K562 (cell line): Measurements from ENCODE around the gene CDK5RAP3. TPM values are rescaled to one million over a fixed set of nuclear protein-coding genes. Genes with fewer than 3 reads are reported as not detected.

Experiments used
- ARID3B ChIP-seq: fragments of 250-450 bp; sonication (Bioruptor Pico); IDR thresholded peaks from 2 replicates; pipeline ENCODE4 v1.4.0; 2020; ENCODE audit warnings: borderline replicate concordance
- COPS2 ChIP-seq: fragments of 450-650 bp; conservative IDR thresholded peaks from 2 replicates; pipeline ENCODE4 v1.6.1; 2016; ENCODE audit warnings: mild to moderate bottlenecking, moderate library complexity
- CREB1 ChIP-seq, 2 experiments: sonication (generic) in 1 of 2; formaldehyde crosslinking in 1 of 2; IDR thresholded peaks; 2 replicates each; pipeline versions ENCODE4 v1.6.1 to v1.8.0; 2012 to 2022; ENCODE audit warnings: inconsistent platforms in 1 of 2, mild to moderate bottlenecking in 1 of 2, missing genetic modification reagents in 1 of 2, moderate library complexity in 1 of 2
- HDGF ChIP-seq: fragments of 450-650 bp; IDR thresholded peaks from 2 replicates; pipeline ENCODE4 v1.6.1; 2016
- HEY1 ChIP-seq: fragments of 250-450 bp; sonication (Bioruptor Pico); IDR thresholded peaks from 2 replicates; pipeline ENCODE4 v1.5.0; 2020; ENCODE audit warnings: mild to moderate bottlenecking, moderate library complexity, borderline replicate concordance
- HMG20A ChIP-seq: fragments of 450-650 bp; formaldehyde crosslinking; conservative IDR thresholded peaks from 2 replicates; pipeline ENCODE4 v1.4.0; 2020; ENCODE audit warnings: mild to moderate bottlenecking, mixed read lengths
- ILF3 ChIP-seq: fragments of 450-650 bp; IDR thresholded peaks from 2 replicates; pipeline ENCODE4 v1.6.1; 2018; ENCODE audit warnings: antibody characterized with exemption, mild to moderate bottlenecking, moderate library complexity, borderline replicate concordance
- KDM1A ChIP-seq, 2 experiments: fragments of 450-650 bp; IDR thresholded peaks; 2 replicates each; pipeline ENCODE4 v1.6.1; 2016; ENCODE audit warnings: mild to moderate bottlenecking in 2 of 2
- MGA ChIP-seq: fragments of 450-650 bp; IDR thresholded peaks from 2 replicates; pipeline ENCODE4 v1.6.1; 2016; ENCODE audit warnings: mild to moderate bottlenecking, moderate library complexity
- PCBP1 ChIP-seq: fragments of 200-400 bp; formaldehyde crosslinking; IDR thresholded peaks from 2 replicates; pipeline ENCODE4 v1.6.1; 2018; ENCODE audit warnings: mild to moderate bottlenecking, low read depth, low read length; ENCODE audit not compliant: poor library complexity, severe bottlenecking
- RBBP5 ChIP-seq: fragments of 200-600 bp; sonication (generic); IDR thresholded peaks from 2 replicates; pipeline ENCODE4 v1.6.1; 2012; ENCODE audit warnings: borderline replicate concordance, mild to moderate bottlenecking, low read length, control low read depth, inconsistent platforms; ENCODE audit not compliant: insufficient read depth, poor library complexity, severe bottlenecking
- RHOXF2B ChIP-seq: fragments of 250-450 bp; sonication (Bioruptor Pico); conservative IDR thresholded peaks from 2 replicates; pipeline ENCODE4 v1.5.1; 2021
- SMARCA5 ChIP-seq: fragments of 450-650 bp; IDR thresholded peaks from 2 replicates; pipeline ENCODE4 v1.6.1; 2016
- TSC22D4 ChIP-seq: fragments of 450-650 bp; IDR thresholded peaks from 2 replicates; pipeline ENCODE4 v1.6.1; 2016; ENCODE audit warnings: missing genetic modification characterization, missing biosample characterization, control low read depth
- ZBED1 ChIP-seq: IDR thresholded peaks from 2 replicates; pipeline ENCODE4 v1.6.1; 2014
- ZNF696 ChIP-seq: fragments of 250-450 bp; sonication (Bioruptor Pico); conservative IDR thresholded peaks from 2 replicates; pipeline ENCODE4 v1.4.0; 2020; ENCODE audit warnings: mild to moderate bottlenecking, moderate library complexity
- polyA plus RNA-seq, 8 experiments: library from polyadenylated mRNA; depleted of rRNA in 4 of 8; stranded (reverse) in 5 of 8; unstranded in 3 of 8; fragments of >200 nt; fragmentation: Nextera tagmentation in 2 of 8; fragmentation: Illumina TruSeq in 1 of 8; extraction: Ambion mirVana in 2 of 8; extraction: Trizol in 1 of 8; gene quantifications; 2 replicates each; pipeline versions ENCODE4 v1.2.1 to v1.2.3, GENCODE V29; 2011 to 2014; ENCODE audit warnings: inconsistent platforms in 1 of 8, missing spikeins in 1 of 8
- total RNA-seq, 7 experiments: library from RNA; depleted of rRNA in 6 of 7; stranded (reverse); fragments of >200 nt in 6 of 7; fragmentation: Illumina TruSeq in 2 of 7; extraction: Trizol in 2 of 7; gene quantifications; 2 replicates each; pipeline versions ENCODE4 v1.2.1 to v1.2.3, GENCODE V29; 2011 to 2021; ENCODE audit warnings: low replicate concordance in 1 of 7

The CDK5RAP3 gene
- total and polyA plus RNA-seq, 9 of the 15 experiments (the other 6 are each of a cell fraction or from before 2014, with no cell fraction given) = 44.2 to 202 (median 91.5) TPM

GRCh38 chr17:47970725-47971499 lies at the start of gene CDK5RAP3 (continued):
- no peak for TF ChIP-seq ARID3B
- TF ChIP-seq CREB1 (IDR thresholded peaks at IDR 0.05) = peak; percentile 88
- TF ChIP-seq CREB1 (CRISPR knock-in tag; IDR thresholded peaks at IDR 0.05) = peak; percentile 78; the same call in 1 of the 2 replicates
- TF ChIP-seq RBBP5 = peak; percentile 67
- no peak for TF ChIP-seq RHOXF2B
- peak; percentile 100 for TF ChIP-seq MGA
- TF ChIP-seq ILF3 = no peak
- TF ChIP-seq TSC22D4 = no peak
- no peak for TF ChIP-seq HEY1 (CRISPR knock-in tag)
- TF ChIP-seq ZNF696 (CRISPR knock-in tag) = no peak
- 0 out of 4 replicates have a peak, but pooled peaks of 1 of the 2 experiments have one; percentile 36 for TF ChIP-seq KDM1A (IDR thresholded peaks at IDR 0.05)
- peak; percentile 67 for TF ChIP-seq HDGF
- peak; percentile 62 for TF ChIP-seq PCBP1
- TF ChIP-seq HMG20A (CRISPR knock-in tag) = no peak
- TF ChIP-seq COPS2 = no peak
- no peak for TF ChIP-seq SMARCA5
- peak; percentile 14; the same call in 1 of the 2 replicates for TF ChIP-seq ZBED1
